BLaER1 treated with 17β-estradiol and CSF1 and Interleukin-3, amounts not matched to agents 10 nM and 100 nM (cell line): ENCODE data around the gene GSTK1.

Experiments
- H3K27ac ChIP-seq, 11 experiments: shearing (Covaris generic); formaldehyde crosslinking; 2 replicates each; pipeline ENCODE4 v1.8.1; 2022
- H3K27me3 ChIP-seq, 11 experiments: shearing (Covaris generic); formaldehyde crosslinking; 2 replicates each; pipeline ENCODE4 v1.8.1; 2022
- H3K36me3 ChIP-seq, 11 experiments: shearing (Covaris generic); formaldehyde crosslinking; 2 replicates each; pipeline ENCODE4 v1.8.1; 2022
- H3K4me1 ChIP-seq, 10 experiments: shearing (Covaris generic); formaldehyde crosslinking; 2 replicates each; pipeline ENCODE4 v1.8.1; 2022
- H3K4me2 ChIP-seq, 11 experiments: shearing (Covaris generic); formaldehyde crosslinking; 2 replicates each; pipeline ENCODE4 v1.8.1; 2022
- H3K4me3 ChIP-seq, 10 experiments: shearing (Covaris generic); formaldehyde crosslinking; 2 replicates each; pipeline ENCODE4 v1.8.1; 2022
- H3K9ac ChIP-seq, 11 experiments: shearing (Covaris generic); formaldehyde crosslinking; 2 replicates each; pipeline ENCODE4 v1.8.1; 2022
- H3K9me3 ChIP-seq, 11 experiments: shearing (Covaris generic); formaldehyde crosslinking; replicated peaks in 1 of 11; 2 replicates each; pipeline ENCODE4 v1.8.1; 2022
- H4K20me1 ChIP-seq, 11 experiments: shearing (Covaris generic); formaldehyde crosslinking; 2 replicates each; pipeline ENCODE4 v1.8.1; 2022
- Cebpa-rat ChIP-seq, 11 experiments: shearing (Covaris generic); IDR thresholded peaks; 2 replicates each; pipeline ENCODE4 v1.8.1; 2022

The GSTK1 gene

GRCh38 chr7:143265017-143265693 is 1.9 kb downstream of the GSTK1 start:
- H3K27ac ChIP-seq, result peak overlapping the region in 4 of 11 experiments; percentile 78 to 90 (median 82); a peak in 3 of 22 replicates
- H3K4me1 ChIP-seq, result peaks cover 49 to 68% (median 62%) of the 10 kb centered on the region in 10 experiments
- H3K4me3 ChIP-seq, result peak overlapping the region in 8 of 10 experiments; percentile 68 to 92 (median 82); a peak in 14 of 20 replicates
- peaks cover 38 to 59% (median 54%) of the 10 kb centered on the region in 11 experiments; a peak in 21 of 22 replicates for H3K36me3 ChIP-seq
- H3K27me3 ChIP-seq, result no peaks in the 10 kb centered on the region
- H3K9me3 ChIP-seq, result no peaks in the 10 kb centered on the region
- no peak for TF ChIP-seq Cebpa-rat (IDR thresholded peaks at IDR 0.05)
- peak overlapping the region in 7 of 11 experiments; percentile 13 to 89 (median 86); a peak in 8 of 22 replicates for H3K9ac ChIP-seq
- peaks cover 0 to 47% (median 6%) of the 10 kb centered on the region in 11 experiments; a peak in 8 of 22 replicates for H4K20me1 ChIP-seq
- H3K4me2 ChIP-seq, result peak overlapping the region; percentile 74 to 96 (median 92)

GRCh38 chr7:143269251-143269650 is 6.0 kb downstream of the GSTK1 start:
- Histone ChIP-seq H3K9me3 (peaks cover 0 to 4% (median 0%) of the 10 kb centered on the region in 11 experiments; a peak in 2 of 22 replicates), H3K4me3 (no peak overlapping the region), H3K4me1 (peaks cover 37 to 57% (median 52%) of the 10 kb centered on the region in 10 experiments), H3K27me3 (no peaks in the 10 kb centered on the region), H3K27ac (peak overlapping the region in 6 of 11 experiments; percentile 25 to 45 (median 40); a peak in 6 of 22 replicates), H3K36me3 (peaks cover 41 to 77% (median 70%) of the 10 kb centered on the region in 11 experiments; a peak in 21 of 22 replicates), H3K4me2 (peak overlapping the region; percentile 34 to 96 (median 62); a peak in 20 of 22 replicates), H3K9ac (peak overlapping the region in 4 of 11 experiments; percentile 16 to 47 (median 34); a peak in 5 of 22 replicates), H4K20me1 (peaks cover 0 to 47% (median 6%) of the 10 kb centered on the region in 11 experiments; a peak in 8 of 22 replicates)
- TF ChIP-seq Cebpa-rat (IDR thresholded peaks at IDR 0.05), result no peak

- Histone ChIP-seq H3K27me3 (no peaks in the 10 kb centered on the region), H3K4me1 (peaks cover 24 to 37% (median 34%) of the 10 kb centered on the region in 10 experiments), H3K27ac (no peak overlapping the region), H3K9me3 (peaks cover 0 to 4% (median 0%) of the 10 kb centered on the region in 11 experiments; a peak in 2 of 22 replicates), H3K9ac (no peak overlapping the region), H4K20me1 (peaks cover 0 to 35% (median 6%) of the 10 kb centered on the region in 11 experiments; a peak in 5 of 22 replicates), H3K4me3 (no peak overlapping the region), H3K4me2 (no peak overlapping the region), H3K36me3 (peaks cover 36 to 58% (median 51%) of the 10 kb centered on the region in 11 experiments; a peak in 21 of 22 replicates)
- TF ChIP-seq Cebpa-rat (IDR thresholded peaks at IDR 0.05), result no peak
Measured at GRCh38 chr7:143271240-143271639, 8.0 kb downstream of the GSTK1 start.

- Histone ChIP-seq H3K27me3 (no peaks in the 10 kb centered on the region), H3K36me3 (peaks cover 21 to 42% (median 34%) of the 10 kb centered on the region in 11 experiments; a peak in 21 of 22 replicates), H3K27ac (no peak overlapping the region), H3K9me3 (peaks cover 0 to 4% (median 0%) of the 10 kb centered on the region in 11 experiments; a peak in 2 of 22 replicates), H3K4me3 (no peak overlapping the region), H3K4me2 (no peak overlapping the region), H3K4me1 (peaks cover 17 to 20% (median 19%) of the 10 kb centered on the region in 10 experiments), H4K20me1 (peaks cover 0 to 19% (median 3%) of the 10 kb centered on the region in 11 experiments; a peak in 5 of 22 replicates), H3K9ac (no peak overlapping the region)
- no peak for TF ChIP-seq Cebpa-rat (IDR thresholded peaks at IDR 0.05)
Measured at GRCh38 chr7:143272871-143273270, 9.6 kb downstream of the GSTK1 start.

GRCh38 chr7:143279186-143280098 is 16.2 kb downstream of the GSTK1 start:
- no peak overlapping the region for H3K4me3 ChIP-seq
- no peak overlapping the region for H3K9ac ChIP-seq
- no peaks in the 10 kb centered on the region for H3K27me3 ChIP-seq
- no peaks in the 10 kb centered on the region for H3K9me3 ChIP-seq
- no peak overlapping the region for H3K27ac ChIP-seq
- peak overlapping the region in 1 of 11 experiments; percentile 21; a peak in 1 of 22 replicates for H3K4me2 ChIP-seq
- no peaks in the 10 kb centered on the region for H3K36me3 ChIP-seq
- TF ChIP-seq Cebpa-rat (IDR thresholded peaks at IDR 0.05), result no peak
- H3K4me1 ChIP-seq, result peaks cover 0 to 25% (median 7%) of the 10 kb centered on the region in 10 experiments; a peak in 12 of 20 replicates
- no peaks in the 10 kb centered on the region for H4K20me1 ChIP-seq

GRCh38 chr7:143280160-143280559 is 16.9 kb downstream of the GSTK1 start:
- no peak overlapping the region for H3K27ac ChIP-seq
- H4K20me1 ChIP-seq, result no peaks in the 10 kb centered on the region
- no peak overlapping the region for H3K9ac ChIP-seq
- TF ChIP-seq Cebpa-rat (IDR thresholded peaks at IDR 0.05), result no peak
- no peaks in the 10 kb centered on the region for H3K27me3 ChIP-seq
- H3K4me1 ChIP-seq, result peaks cover 0 to 25% (median 7%) of the 10 kb centered on the region in 10 experiments; a peak in 12 of 20 replicates
- H3K4me3 ChIP-seq, result no peak overlapping the region
- H3K36me3 ChIP-seq, result no peaks in the 10 kb centered on the region
- H3K4me2 ChIP-seq, result peak overlapping the region in 2 of 11 experiments; percentile 5 to 21; a peak in 1 of 22 replicates
- H3K9me3 ChIP-seq, result no peaks in the 10 kb centered on the region

GRCh38 chr7:143280566-143280965 is 17.3 kb downstream of the GSTK1 start:
- Histone ChIP-seq H3K36me3 (no peaks in the 10 kb centered on the region), H3K4me1 (peaks cover 0 to 25% (median 7%) of the 10 kb centered on the region in 10 experiments; a peak in 12 of 20 replicates), H3K9me3 (no peaks in the 10 kb centered on the region), H3K9ac (no peak overlapping the region), H3K4me2 (peak overlapping the region in 2 of 11 experiments; percentile 5 to 9; a peak in 1 of 22 replicates), H4K20me1 (no peaks in the 10 kb centered on the region), H3K27me3 (no peaks in the 10 kb centered on the region), H3K4me3 (no peak overlapping the region), H3K27ac (no peak overlapping the region)
- no peak for TF ChIP-seq Cebpa-rat (IDR thresholded peaks at IDR 0.05)

GRCh38 chr7:143281529-143281928 is 18.3 kb downstream of the GSTK1 start:
- no peaks in the 10 kb centered on the region for H3K36me3 ChIP-seq
- H3K4me1 ChIP-seq, result peaks cover 0 to 25% (median 7%) of the 10 kb centered on the region in 10 experiments; a peak in 12 of 20 replicates
- H4K20me1 ChIP-seq, result no peaks in the 10 kb centered on the region
- no peak for TF ChIP-seq Cebpa-rat (IDR thresholded peaks at IDR 0.05)
- H3K4me3 ChIP-seq, result no peak overlapping the region
- H3K4me2 ChIP-seq, result no peak overlapping the region
- no peaks in the 10 kb centered on the region for H3K27me3 ChIP-seq
- H3K27ac ChIP-seq, result no peak overlapping the region
- no peak overlapping the region for H3K9ac ChIP-seq
- 0 out of 22 replicates have a peak, but pooled peaks cover 0 to 2% (median 0%) of the 10 kb centered on the region in 11 experiments for H3K9me3 ChIP-seq
